Inflammatory macrophage treated with lipopolysaccharide for 1 hour (primary cell): Measurements from ENCODE around the gene SOX5.

Source experiments
- DNase-seq, 2 donors: peaks; one replicate each; pipeline ENCODE4 v3.0.0-alpha.2; 2020 to 2022

SOX5 gene

GRCh38 chr12:23581913-23582312, 367.6 kb downstream of the SOX5 start:
- no peak for DNase-seq

GRCh38 chr12:23579257-23579656, 370.2 kb downstream of the SOX5 start:
- DNase-seq, result no peak

DNA sequence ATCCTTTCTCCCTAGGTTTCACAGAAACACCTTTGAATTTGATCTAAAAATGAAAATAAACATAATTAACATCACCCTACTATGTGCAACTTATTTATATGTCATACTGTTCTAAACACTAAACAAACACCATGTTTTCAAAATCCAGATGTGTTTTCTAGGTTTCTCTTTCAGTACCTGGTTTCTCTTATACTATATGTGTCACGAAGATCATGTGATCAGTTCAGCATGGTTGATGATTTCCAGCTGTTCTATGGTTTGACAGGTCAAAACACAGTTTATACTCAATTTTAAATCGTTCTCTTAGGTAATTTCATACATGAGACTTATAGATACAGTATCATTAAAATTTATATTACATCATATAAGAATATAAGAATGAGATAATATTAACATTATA, 373.1 kb downstream of the SOX5 start:
- DNase-seq, result no peak

GRCh38 chr12:23569356-23569755, 380.1 kb downstream of the SOX5 start:
- DNase-seq, result no peak

DNA sequence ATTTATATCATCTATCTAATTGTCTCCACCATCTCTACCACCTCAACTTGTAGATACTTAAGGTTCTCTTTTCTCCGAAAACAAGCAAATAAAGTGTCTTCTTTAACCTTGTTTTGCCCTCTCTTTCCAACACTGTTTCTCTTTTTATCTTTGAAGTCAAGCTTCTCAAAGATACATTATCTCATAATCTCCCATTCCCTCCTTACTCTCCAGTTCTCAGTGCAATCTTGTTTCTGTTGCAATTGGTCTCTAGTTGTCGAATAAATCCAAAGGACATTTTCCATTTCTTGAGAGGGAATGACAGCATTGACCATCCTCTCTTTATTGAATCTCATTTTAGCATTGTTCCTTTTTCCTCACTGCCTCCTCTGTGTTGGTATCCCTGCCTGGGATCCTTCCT, 383.3 kb downstream of the SOX5 start:
- no peak for DNase-seq

DNA sequence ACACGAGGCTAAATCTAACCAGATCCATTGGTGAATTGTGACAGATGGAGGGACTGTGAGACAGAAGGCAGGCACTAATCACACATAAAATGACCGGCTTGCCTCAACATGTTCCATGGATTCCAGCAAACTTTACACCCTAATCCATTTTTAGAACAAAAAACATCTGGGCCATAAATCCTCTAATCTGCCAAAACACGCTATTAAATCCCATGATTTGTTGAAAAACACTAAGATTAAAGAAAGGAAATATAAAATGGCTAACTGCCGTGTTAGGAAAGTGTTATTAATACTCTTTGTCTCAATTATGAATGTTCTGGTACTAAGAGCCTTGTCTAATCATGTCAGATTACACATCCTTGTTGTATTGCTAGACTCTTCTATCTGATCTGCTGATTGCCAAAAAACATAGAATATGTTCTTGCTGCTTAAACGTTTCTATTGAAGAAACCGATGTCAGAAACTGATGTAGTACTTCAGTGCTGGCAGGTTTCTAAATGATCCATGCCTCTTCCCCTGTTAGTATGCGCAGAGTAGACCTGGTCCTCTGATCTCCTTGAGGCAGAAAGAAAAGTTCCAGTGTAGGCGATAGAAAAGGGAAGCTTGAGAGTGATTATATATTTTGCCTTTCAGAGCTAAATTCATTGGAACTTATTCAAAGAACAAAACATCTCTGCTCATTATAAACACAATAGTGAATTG, 384.9 kb downstream of the SOX5 start:
- DNase-seq, result no peak

DNA sequence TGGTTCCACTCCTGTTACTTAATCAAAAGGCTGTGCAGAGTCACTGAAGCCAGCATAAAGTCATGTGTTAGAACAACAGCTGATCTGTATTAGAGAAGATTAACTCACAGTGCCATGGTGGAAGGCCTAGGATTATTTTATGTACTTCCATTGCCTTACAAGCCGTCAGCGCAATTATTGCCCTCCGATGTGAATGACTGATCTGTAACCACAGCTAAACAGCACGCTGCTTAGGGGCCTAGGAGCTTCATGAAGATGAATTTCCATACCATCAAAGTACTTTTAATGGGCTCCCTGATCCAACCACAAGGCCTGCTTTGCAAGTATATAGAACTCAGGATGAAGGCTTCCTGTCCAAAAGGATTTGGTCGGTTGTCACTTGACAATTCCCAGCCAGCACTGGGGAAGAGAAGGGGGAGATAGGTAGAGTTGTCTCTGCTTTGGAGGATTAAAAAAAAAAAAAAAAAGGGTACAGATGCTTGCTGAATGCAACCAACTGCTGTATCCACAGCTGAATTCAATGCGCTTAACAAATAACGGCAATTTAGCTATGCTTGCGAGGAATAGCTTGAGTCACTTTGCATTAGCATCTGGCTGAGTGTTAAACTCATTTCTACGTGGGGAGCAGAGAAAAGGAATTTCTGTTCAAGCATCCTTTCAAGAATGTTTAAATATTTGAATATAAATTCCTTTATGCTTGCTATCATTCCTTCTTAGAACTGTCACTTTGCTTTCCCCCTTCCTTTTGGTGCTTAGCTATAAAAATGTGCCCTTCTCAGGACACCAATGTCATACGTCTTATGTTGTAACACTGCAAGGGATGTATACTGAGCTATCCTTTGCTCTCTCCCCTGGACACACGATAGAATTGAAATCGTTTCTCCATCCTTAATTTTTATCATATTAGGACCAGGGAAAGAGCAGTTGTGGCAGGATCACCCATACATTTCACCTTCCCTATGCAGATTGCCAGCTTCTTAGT, 387.8 kb downstream of the SOX5 start:
- no peak for DNase-seq

- no peak for DNase-seq
Observed at GRCh38 chr12:23560611-23561010, 388.9 kb downstream of the SOX5 start.

DNA sequence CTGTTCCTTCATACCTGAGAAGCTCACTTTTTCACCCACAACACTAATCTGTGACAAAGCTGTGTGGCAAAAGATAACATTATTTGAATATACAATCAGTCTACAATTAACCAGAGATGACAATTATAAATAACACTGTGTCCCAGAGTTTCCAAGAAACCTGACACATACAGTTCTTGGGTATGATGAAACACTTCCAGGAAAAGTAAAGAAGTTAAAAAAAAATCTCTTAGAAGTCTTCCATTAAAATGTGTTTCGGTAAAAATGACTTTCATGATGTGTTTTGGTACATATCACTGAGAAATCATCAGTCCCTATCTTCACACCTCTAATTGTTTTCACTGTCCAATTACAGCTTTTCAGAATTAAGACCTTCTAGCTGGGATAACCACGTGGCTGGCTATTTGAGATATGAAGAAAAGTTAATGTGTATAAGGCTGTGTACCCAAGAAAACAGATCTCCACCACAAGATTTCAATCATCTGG, 390.2 kb downstream of the SOX5 start:
- DNase-seq, result no peak

GRCh38 chr12:23556661-23557060, 392.8 kb downstream of the SOX5 start:
- DNase-seq, result no peak

DNA sequence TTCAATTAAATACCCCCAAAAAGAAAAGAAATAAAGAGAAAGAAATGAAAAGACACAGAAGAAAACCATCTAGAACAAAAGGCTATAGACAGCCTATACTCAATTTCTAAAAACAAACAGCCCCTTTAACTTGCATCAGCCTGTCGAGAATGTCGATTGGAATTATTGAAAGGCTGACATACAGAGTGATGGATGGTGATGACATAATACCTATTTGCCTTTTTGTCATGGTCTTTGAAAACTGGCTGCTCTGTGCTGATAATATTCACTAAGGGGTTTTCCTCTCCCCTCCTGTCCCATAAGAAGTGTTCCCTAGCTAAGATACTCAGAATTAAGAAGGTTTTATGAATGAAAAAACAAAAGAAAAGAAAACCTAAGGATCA, 393.7 kb downstream of the SOX5 start:
- no peak for DNase-seq

DNA sequence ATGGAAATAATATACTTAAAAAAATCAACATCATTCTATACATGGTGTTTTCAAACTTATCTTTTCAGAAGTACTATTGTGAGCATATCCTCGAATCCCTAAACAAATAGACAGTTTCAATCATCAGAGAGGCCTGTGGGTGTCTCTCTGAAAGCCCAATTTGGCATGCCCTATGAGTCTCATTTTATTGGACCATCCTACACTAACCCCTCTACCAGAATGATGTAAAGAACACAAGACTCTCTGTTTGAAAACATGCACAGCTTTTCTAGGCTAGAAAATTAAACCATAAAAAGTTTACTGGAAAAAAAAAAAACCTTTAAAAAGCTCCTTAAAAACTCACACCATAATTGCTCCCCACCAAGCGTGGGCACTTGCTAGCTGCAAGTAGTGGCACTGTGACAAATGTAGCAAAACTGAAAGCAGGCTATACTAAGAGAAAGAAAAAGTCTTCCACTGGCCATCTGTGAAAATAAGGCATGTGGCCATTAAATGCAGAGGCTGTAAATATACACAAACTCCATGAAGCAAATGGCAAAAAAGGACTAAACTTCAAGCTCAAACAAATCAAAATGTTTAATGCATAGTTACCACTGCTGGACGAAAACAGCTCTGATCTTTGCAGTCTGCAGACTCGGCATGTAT, 394.2 kb downstream of the SOX5 start:
- DNase-seq, result no peak

DNA sequence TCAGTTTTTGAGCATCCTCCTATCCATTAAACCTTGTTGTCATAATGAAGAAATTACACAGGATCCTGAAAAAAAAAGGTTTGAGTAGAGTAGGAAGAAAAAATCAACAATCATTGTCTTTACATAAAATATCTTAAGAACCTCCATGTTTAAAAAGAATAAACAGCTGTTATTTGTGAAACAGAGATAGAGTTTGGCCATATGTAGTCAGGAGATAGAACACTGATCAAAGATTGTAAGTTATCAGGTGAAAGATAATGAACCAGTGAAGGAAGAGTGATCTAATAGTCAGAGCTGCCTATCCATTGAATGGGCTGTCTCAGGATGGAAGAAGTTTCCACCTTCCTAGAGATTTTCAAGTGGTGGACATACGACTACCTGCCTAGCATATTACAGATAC, 397.1 kb downstream of the SOX5 start:
- no peak for DNase-seq

DNA sequence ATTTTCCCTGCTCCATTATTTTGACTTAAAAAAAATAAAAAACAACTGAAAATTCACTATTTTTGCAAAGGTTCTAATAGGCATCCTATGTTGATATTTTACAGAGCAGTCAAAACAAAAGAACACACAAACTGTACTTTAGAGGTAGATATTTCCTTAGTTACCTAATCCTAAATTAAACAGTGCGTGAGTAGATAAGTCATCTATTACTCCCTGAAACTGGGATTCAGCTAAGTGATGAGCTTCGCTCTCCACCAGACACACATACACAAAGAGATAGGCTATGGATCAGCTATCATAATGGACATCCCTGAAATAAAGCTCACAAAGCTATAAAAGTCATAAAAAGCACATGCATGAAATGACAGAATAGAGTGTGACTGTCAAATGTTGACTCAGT, 398.7 kb downstream of the SOX5 start:
- no peak for DNase-seq

DNA sequence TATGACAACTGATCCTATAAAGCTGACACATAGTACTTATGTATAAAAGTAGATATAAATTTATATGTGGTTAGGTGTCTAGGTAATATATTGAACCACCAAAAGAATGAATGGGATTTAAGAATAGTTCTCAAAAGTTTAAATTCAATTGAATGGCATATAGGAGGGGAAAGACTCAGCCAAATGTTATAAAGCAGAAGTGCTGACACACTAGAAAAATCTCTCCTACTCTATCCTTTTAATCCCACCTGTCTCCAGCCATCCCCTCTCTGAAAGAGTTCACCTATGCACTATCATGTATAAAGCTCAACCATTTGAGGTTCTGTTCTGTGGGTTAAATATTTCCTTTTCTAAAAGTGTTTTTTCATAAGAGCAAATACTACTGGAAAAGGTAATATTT, 400.7 kb downstream of the SOX5 start:
- no peak for DNase-seq

DNA sequence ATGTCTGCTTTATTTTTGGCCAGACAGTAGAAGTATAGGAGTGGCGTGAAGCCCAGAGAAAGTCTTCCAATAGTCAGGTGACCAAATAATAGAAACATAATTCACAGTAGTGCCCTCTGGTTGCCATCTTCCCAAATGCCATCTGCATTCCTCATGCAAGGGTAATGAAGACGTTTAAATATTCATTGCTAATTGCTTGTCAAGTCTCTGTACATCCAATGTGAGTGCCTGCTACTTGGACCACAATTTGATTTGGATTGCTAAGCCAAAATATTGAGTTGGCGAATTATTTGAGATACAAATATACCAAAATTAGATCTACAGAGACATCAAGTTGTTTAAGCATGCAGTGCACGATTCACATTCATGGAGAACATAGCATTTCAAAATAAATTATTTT, 402.7 kb downstream of the SOX5 start:
- DNase-seq, result no peak

DNA sequence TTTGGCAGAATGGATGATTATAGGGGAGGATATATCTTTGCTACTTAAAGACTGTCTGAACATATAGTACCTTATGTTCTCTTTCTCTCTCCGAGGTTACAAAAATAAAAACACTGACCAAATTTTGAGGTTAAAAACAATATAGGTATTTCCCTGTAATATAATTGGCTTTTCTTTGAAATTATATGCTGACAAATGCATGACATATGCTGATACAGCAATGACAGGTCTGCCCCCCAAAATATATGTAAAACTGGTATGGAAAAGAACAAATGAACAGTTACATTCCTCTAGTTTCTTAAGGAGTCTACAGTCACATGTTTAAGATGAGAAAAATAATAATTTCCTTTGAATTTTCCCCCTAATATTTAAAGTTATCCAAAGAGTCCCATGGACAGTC, 405.7 kb downstream of the SOX5 start:
- no peak for DNase-seq

DNA sequence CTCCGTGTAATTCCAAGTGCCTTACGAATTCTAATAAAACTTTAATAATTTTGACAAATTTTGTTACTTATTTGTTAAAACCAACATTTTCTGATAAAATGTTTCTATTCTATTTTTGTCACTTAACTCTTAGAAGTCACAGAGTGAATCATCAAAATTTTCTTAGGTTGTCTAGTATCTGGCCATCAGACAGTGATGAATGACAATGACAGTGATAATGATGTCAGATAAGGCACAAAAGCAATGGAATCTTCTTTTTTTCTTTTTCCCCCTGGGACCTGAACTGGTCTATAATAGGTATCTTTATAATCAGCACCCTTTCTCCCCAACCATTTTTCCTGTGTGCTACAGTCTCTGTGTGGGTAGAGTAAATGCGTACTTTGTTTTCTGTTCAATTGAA, 407.3 kb downstream of the SOX5 start:
- no peak for DNase-seq

DNA sequence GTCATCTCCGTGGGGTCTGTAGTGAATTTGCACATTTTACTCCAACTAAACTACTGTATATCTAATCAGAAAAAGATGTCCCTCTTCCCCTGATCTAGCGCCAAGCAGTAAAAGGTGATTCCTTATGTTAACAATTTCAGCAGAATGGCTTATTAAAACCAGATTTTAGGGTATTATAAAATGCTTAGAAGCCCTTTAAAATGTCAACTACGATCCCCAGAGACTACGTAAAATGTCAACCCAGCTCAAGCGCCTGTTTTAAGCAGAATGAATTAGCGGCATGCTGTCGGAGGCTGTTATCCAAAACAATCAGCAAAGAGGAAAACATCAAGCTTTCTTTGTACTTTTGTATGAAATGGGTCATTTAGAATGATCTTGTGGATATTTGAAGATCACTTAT, 408.9 kb downstream of the SOX5 start:
- no peak for DNase-seq

DNA sequence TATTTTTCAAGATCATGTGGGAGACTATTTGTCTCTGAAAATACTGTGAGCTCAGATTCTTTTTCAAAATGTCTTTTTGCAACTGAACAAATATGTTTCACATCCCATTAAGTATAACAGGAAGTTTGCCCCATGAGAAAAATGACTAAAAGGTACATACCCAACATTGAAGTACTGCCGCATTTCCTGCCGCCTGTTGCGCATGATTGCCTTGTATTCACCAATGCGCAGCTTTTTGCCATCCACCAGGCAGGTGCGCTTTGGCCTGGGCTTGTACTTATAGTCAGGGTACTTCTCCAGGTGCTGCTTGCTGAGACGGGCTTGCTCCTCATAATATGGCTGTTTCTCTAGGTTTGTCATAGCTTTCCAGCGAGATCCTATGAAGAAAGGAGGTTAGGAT, 413.2 kb downstream of the SOX5 start:
- DNase-seq, result no peak

DNA sequence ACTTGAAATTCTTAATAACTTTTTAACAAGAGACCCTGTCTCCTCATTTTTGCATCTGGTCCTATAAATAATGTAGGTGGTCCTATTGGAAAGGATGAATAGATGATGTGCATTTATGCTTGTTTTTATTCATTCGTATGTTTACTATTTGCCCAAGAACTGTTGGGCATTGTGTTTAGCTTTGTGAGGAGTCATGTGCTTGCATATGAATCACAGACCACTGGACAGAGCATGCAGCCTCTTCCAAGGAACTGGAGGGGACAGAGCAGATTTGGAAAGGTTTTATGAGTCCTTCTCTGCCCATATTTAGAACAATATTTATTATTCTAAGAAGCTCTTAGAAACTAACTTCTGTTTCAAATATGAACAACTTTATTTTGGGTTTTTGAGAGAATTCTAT, 414.0 kb downstream of the SOX5 start:
- DNase-seq, result no peak

DNA sequence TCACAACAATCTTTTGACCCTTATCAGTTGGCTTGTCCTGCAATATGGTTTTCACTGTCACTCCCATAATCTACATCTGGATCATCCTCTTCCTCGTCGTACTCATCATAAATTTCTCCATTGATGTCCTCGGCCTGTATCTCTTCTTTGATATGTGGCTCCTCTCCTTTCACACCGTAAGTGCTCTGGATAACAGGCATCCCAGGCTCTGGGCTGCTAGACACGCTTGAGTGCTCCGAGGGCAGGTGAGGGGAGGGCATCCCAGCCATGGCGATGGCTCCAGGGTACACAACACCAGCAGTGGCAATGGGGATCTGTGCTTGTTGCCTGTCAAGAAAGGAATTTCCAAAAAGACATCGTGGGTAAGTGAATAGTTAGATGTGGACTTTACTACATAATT, 415.3 kb downstream of the SOX5 start:
- no peak for DNase-seq

GRCh38 chr12:23533699-23534098, 415.8 kb downstream of the SOX5 start:
- DNase-seq, result no peak

DNA sequence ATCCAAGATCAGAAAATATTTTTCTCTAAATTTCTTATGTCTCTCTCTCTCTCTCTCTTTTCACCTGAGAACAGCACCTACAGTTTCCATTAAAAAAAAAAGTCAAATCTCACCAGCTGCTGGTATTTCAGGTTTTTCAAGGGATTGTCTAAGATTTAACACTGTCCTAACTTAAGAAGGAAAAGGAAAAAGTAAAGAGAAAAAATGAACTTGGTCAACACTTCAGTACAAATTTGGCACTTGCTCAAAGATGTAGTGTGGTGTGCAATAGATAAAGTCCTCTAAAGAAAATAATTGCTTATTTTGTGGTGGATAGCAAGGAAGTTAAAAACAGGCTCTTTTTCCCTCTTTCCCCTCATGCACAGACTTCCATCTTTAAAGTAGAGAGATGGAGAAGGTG, 416.2 kb downstream of the SOX5 start:
- no peak for DNase-seq
